NCI-H1092 treated with DMSO at 0.1 percent for 48 hours (cell line): ENCODE measurements around the gene PDCL3.

Source experiments
- DNase-seq: peaks from one replicate; lab custom pipeline; 2025; lab: John Stamatoyannopoulos, UW

PDCL3 gene

DNA sequence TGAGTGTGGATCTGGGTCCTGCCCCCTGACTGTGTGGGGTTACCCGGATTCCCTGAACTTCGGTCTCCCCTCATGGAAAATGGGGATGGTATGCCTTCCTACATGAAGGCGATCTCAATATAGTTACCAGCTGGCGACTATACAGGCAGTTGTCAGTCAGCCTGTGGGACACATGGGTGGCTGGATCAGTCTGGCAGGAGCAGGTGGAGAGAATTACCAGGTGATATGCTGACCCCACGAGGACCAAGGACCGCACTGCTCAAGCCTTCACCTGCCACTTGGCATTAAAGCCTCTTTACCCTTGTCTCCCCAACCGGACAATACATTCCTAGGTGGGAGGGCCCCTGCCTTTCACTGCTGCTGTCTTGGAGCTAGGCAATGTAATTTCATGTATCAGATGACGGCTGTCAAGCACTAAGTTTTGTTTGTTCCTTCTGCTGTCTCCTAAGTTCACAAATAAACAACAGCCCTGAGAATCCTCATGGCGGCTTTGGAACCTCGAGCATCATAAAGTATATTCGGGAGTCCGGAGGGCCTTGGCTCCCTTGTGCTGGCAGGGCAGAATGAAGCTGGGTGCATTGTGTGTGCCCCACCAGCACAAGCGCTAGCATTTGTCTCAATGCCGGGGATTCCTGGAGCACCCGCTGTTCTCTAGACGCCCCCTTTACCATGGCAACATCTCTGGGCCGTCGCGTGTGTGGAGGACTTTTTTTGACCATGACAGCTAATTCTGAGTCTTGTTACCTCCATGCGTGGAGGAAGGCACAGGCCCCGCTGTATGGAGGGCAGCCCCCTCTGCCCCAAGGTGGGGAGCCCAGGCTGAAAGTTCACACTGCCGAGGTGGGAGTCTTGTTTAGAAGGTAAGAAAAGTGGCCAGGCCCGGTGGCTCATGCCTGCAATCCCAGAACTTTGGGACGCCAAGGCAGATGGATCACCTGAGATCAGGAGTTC, 48.6 kb downstream of the PDCL3 start:
- no peak for DNase-seq

DNA sequence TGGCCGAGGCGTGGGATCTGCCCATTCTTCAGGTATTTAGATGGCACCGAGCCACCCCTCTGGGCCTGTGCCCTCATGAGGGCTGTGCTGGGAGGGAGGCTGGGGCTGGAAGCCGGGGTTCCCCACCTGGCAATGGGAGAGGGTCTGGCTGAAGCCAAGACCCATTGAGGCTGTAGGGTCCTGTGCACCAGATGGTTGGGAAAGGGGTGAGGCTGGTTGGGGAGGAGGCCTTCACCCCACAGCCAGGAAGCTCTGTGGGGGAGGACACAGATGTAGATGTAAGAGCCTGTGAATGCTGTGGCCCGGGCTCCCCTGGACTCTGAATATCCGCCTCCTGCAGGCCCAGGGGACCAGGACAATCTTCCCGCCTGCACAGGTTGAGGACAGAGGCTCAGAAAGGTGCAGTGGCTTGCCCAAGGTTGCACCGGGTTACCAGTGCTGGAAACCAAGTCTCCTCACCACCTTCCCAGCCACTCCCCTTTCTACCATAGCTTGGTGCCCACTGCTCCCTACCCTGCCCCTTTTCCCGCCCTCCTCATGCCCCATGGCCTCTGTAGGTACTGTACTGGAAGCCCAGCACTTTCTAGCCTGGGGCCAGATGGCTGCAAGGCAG, 49.7 kb downstream of the PDCL3 start:
- DNase-seq: no peak

DNA sequence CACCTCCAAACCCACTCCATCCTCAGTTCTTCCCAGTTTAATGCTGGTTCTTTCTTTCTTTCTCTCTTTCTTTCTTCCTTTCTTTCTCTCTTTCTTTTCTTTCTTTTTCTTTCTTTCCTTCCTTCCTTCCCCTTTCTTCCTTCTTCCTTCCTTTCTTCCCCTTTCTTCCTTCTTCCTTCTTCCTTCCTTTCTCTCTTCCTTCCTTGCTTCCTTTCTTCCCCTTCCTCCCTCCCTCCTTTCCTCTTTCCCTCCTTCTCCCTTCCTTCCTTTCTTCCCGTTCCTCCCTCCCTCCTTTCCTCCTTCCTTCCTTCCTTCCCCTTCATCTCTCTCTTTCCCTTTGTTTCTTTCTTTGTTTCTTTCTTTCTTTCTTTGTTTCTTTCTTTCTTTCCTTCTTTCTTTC, 50.9 kb downstream of the PDCL3 start:
- no peak for DNase-seq

DNA sequence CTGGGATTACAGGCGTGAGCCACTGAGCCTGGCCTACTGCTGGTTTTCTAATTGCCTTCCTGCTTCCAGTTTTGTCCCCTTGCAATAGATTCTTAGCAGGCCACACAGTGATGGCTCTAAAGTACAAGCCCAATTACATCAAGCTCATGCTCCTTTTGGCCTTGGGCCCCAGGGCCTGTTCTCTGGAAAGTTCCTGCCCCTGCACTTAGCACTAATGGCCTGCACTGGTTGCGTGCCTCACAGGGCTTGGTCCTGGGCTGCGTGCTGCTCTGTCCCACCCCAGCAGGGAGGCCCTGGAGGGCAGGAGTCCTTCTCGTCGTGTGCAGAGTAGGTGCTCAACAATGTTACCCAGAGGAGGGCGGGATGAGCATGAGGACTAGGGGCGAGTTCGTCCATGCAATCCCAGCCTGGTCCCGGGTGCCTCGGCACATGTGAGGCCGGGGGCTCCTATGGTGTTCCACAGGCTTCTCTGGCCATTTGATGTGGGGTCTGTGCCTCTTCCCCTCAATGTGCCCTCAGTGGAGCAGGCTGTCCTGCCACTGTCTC, 51.7 kb downstream of the PDCL3 start:
- DNase-seq: no peak

DNA sequence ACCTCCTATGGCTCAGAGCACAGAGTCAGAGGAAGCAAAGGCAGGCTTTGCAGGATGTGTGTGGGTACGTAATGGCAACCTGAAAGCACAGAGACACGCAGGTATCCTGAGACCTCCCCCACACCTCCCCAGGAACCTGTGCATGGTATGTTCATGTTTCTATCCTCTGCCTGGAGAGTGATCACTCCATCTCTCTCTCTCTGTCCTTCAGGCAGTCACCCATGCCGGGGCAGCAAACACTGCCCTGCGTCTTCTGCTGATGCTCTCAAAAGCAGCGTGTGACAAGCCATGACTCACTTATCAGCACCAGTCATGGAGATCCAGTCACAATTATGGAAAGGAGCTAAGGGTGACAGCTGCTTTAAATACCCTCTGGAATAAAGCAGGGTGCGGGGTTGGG, 52.7 kb downstream of the PDCL3 start:
- DNase-seq: no peak

DNA sequence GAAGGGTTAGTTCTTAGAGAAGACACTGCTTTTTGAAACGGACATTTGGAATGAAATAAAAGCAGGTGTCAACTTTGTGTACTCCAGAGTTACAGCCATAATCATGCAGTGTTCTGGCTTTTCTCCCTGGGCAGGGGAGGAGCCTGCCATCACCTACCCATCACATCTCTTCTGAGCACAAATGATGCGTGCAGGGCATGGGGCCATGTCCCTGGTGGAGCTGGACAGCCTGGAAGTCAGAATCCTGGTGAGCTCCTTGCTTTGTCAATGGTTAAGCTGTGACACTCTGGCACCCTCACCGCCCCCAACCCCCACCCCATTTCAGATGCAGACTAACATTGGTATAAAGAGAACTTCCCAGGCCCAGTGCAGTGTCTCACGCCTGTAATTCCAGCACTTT, 53.1 kb downstream of the PDCL3 start:
- DNase-seq: no peak

DNA sequence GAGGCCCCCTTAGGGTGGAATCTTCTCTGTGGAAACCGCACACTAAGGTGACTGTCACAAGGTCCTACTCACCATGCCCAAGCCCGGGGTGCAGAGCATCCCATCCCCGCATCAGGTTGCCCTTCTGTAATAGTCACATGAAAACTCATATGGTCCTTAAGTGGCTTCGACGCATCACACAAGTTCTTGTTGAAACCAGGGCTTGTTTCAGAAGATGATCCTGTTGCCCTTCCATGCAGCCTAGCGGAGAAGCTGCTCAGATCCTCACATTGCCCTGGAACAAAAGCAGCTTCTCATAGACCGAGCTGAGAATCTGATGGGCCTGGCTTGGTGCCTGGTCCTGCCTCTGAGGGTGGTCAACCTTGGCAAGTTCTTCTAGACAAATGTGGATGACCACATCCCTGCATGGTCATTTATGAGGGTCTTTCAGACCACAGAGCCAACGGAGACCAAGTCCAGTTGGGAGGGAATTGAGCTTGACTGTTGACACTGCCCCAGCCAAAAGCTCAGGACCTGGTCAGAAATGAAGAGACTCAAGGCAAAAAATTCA, 54.1 kb downstream of the PDCL3 start:
- no peak for DNase-seq

DNA sequence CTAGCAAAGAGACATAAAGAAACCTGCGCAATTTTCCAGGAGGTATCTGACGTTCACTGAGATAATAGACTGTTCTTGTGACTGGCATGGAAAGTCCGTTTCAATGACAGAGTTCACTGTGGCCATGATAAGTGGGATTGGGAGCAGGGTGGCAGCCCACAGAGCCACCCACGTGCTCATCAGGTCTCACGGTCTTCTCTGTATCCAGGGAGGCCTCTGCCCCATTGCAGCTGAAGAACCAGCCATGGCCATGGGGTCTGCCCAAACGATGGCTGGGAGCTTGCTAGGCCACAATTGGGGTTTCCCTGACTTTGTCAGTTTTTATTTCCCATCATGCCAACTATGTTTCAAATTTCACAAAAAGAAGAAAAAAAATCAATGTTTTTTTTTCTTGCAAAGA, 57.2 kb downstream of the PDCL3 start:
- DNase-seq: no peak

DNA sequence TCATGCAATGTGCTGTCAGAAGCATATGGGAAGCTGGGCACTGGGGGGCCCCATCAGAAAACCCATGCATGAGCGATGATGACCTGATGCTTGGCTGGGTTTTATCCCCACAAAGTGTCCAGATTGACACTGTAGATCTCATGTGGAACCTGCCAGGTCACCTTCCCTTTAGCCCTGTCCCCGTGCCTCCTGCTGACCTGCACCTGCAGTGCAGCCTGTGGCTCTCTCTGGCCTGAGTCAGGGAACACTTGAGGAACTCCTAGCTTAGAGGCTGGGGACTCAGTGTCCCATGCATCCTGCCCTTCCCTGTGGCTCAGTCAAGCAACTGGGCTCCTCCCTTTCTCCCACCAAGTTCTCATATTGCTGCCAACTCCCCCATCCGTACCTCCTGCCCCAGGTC, 57.7 kb downstream of the PDCL3 start:
- no peak for DNase-seq

DNA sequence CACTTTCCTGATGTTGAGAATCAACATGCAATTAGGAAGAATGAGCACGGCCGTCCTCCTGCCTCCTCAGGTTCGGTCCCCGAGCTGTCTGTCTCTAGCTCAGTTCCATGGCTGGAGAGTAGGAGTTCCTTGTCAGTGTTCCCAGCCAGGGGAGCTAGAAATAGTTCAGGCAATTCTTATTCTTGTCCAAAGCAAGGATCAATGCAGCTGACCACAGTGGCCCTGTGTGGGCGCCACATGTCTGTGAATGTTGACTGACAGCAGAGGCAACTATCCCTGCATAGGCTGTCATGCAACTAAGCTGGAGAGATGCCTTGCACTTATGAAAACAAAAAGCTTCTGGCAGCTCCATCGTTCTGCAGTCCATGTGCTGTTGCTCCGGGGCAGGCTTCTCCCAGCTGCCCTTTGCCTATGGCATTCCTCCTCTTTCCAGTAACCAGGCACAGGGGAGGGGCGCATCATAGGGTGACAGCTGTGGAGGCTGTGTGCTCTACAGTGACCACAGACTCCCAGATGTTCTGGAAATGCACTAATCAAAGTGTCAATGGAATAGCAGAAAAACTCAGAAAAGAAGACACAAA, 58.7 kb downstream of the PDCL3 start:
- no peak for DNase-seq

DNA sequence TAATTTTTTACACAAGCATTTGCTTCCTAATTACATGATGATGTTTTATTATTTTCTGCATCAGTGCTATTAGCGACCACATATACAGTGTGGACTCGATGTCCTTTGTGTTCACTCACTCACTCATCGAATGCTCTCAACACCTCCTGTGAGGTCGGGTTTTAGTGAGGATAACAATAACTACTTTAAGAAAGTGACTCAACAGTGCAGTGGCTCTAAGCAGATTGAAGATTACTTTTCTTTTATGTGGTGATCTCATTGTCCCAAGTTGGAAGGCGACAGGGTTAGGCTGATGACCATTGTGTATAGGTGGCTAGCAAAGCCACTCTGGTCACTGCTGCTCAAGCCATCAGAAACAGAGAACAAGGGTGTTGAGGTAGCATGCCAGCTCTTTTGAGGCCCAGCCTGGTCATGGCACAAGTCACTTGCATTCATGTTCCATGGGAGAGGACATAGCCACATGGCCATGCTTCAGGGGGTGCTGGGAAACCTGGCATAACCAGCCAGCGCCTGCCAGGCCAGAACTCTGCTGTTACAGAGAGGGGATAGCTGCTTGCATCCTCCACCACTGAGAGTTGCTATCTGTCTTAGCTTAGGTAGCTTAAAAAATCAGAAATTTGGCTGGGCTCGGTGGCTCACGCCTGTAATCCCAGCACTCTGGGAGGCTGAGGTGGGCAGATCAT, 60.4 kb downstream of the PDCL3 start:
- DNase-seq: no peak

DNA sequence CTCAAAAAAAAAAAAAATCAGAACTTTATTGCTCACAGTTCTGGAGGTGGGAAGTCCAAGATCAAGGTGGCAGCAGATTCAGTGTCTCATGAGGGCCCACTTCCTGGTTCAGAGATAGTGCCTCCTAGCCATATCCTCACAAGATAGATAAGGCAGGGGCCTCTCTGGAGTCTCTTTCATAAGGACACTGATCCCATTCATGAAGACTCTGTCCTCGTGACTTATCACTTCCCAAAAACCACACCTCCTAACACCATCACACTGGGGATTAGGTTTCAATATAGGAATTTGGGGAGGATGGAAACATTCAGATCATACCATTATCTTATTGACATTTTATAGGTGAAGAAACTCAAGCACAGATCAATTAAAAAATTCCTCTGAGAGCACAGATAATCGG, 61.1 kb downstream of the PDCL3 start:
- no peak for DNase-seq

DNA sequence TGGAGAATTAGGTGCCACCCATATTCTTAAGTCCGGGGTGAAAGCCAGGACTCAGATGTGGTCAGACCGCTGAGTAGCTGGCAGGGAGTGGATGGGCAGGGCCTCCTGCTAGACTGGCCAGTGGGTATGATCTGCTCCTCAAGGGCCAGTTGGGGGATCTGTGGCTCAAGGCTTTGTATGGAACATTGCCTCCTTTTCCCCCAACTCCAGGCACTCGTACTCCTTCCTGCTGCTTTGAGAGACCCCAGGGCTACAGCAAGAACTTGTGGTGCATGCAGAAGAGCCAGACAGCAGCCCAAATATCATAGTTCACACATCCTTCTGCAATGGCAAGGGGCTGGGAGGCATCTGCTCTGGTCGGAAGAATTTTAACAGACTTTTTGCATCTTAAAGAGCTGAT, 61.7 kb downstream of the PDCL3 start:
- DNase-seq: no peak

DNA sequence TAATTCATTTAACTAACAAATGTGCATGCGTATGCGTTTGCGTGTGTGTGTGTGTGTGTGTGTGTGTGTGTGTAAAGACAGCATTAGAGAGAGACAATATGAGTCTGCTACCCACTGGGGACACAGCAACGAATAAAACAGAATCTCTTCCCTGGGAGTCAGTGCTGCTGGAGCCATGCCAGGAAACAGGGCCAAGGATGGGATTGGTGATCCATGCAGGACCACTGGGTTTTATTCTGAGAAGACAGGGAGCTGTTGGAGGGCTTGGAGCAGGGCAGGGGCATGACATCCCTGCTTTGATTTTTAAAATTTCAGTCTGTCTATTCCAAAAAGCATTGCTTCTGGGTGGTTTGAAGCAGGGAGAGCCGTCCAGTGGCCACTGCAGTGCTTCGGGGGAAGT, 62.9 kb downstream of the PDCL3 start:
- no peak for DNase-seq
